H9 (cell line): ENCODE data around the gene KCMF1. TPM values are rescaled to one million over a fixed set of nuclear protein-coding genes. Genes with fewer than 3 reads are reported as not detected.
A peak's percentile ranks its signal among the peaks of the same experiment; 100 is the strongest.

Source experiments
- DNase-seq: peaks from one replicate; pipeline ENCODE4 v3.0.0-alpha.2; 2017
- H2AFZ ChIP-seq: one replicate; pipeline ENCODE4 v1.6.1; 2013; ENCODE audit warnings: mild to moderate bottlenecking, low read length, control low read depth, moderate library complexity
- H2AK5ac ChIP-seq: 2 replicates; pipeline ENCODE4 v1.6.1; 2013; ENCODE audit warnings: low read length, control low read depth, mixed read lengths; ENCODE audit not compliant: insufficient read length
- H2BK120ac ChIP-seq: one replicate; pipeline ENCODE4 v1.6.1; 2013; ENCODE audit warnings: low read depth, mild to moderate bottlenecking, low read length, control low read depth, inconsistent platforms; ENCODE audit not compliant: poor library complexity, severe bottlenecking
- H2BK12ac ChIP-seq: 2 replicates; pipeline ENCODE4 v1.6.1; 2013; ENCODE audit warnings: low read length, control low read depth, mixed read lengths, low read depth; ENCODE audit not compliant: insufficient read length
- H2BK15ac ChIP-seq: 2 replicates; pipeline ENCODE4 v1.6.1; 2013; ENCODE audit warnings: low read depth, low read length, control low read depth
- H2BK20ac ChIP-seq: one replicate; pipeline ENCODE4 v1.6.1; 2013; ENCODE audit warnings: low read depth, mild to moderate bottlenecking, low read length, control low read depth, inconsistent platforms; ENCODE audit not compliant: poor library complexity, severe bottlenecking
- H2BK5ac ChIP-seq: 2 replicates; pipeline ENCODE4 v1.6.1; 2013; ENCODE audit warnings: low read length, control low read depth, mixed read lengths; ENCODE audit not compliant: insufficient read length
- H3K14ac ChIP-seq: 2 replicates; pipeline ENCODE4 v1.6.1; 2013; ENCODE audit warnings: low read length, control low read depth; ENCODE audit not compliant: insufficient read depth
- H3K18ac ChIP-seq: 2 replicates; pipeline ENCODE4 v1.6.1; 2013; ENCODE audit warnings: low read depth, mild to moderate bottlenecking, mixed read lengths, low read length, control low read depth; ENCODE audit not compliant: insufficient read length
- H3K23ac ChIP-seq: 2 replicates; pipeline ENCODE4 v1.6.1; 2013; ENCODE audit warnings: low read length, control low read depth, mixed read lengths, low read depth; ENCODE audit not compliant: insufficient read length
- H3K23me2 ChIP-seq: 2 replicates; pipeline ENCODE4 v1.6.1; 2013; ENCODE audit warnings: low read depth, mild to moderate bottlenecking, mixed read lengths, low read length, control low read depth; ENCODE audit not compliant: insufficient read length, poor library complexity, severe bottlenecking
- H3K27ac ChIP-seq: 2 replicates; pipeline ENCODE4 v1.5.1; 2013; ENCODE audit warnings: low read length, control low read depth, mixed read lengths, low read depth; ENCODE audit not compliant: insufficient read length
- H3K27me3 ChIP-seq: 2 replicates; pipeline ENCODE4 v1.6.1; 2013; ENCODE audit warnings: low read length, control low read depth, inconsistent platforms; ENCODE audit not compliant: insufficient read depth
- H3K4ac ChIP-seq: 2 replicates; pipeline ENCODE4 v1.6.1; 2013; ENCODE audit warnings: low read depth, mild to moderate bottlenecking, control low read depth, inconsistent platforms, low read length, moderate library complexity
- H3K4me1 ChIP-seq: 2 replicates; pipeline ENCODE4 v1.6.1; 2013; ENCODE audit warnings: low read length, control low read depth, inconsistent platforms; ENCODE audit not compliant: insufficient read depth
- H3K4me2 ChIP-seq: 2 replicates; pipeline ENCODE4 v1.6.1; 2013; ENCODE audit warnings: low read length, control low read depth, mixed read lengths; ENCODE audit not compliant: insufficient read length, insufficient read depth
- H3K56ac ChIP-seq: 2 replicates; pipeline ENCODE4 v1.6.1; 2013; ENCODE audit warnings: low read depth, mild to moderate bottlenecking, mixed read lengths, low read length, control low read depth; ENCODE audit not compliant: insufficient read length
- H3K79me1 ChIP-seq: 2 replicates; pipeline ENCODE4 v1.6.1; 2013; ENCODE audit warnings: low read depth, mild to moderate bottlenecking, moderate library complexity, low read length, control low read depth, inconsistent platforms; ENCODE audit not compliant: insufficient read depth, poor library complexity, severe bottlenecking
- H3K79me2 ChIP-seq: 2 replicates; pipeline ENCODE4 v1.6.1; 2013; ENCODE audit warnings: low read length, control low read depth, inconsistent platforms; ENCODE audit not compliant: insufficient read depth
- H3K9ac ChIP-seq: 2 replicates; pipeline ENCODE4 v1.6.1; 2013; ENCODE audit warnings: low read length, control low read depth, mixed read lengths; ENCODE audit not compliant: insufficient read length; ENCODE audit errors: extremely low read depth
- H3K9me3 ChIP-seq: one replicate; pipeline ENCODE4 v1.6.1; 2013; ENCODE audit warnings: low read depth, low read length, inconsistent platforms; ENCODE audit not compliant: control insufficient read depth
- H3T11ph ChIP-seq: one replicate; pipeline ENCODE4 v1.6.1; 2013; ENCODE audit warnings: mild to moderate bottlenecking, low read length, control low read depth, inconsistent platforms
- H4K20me1 ChIP-seq: one replicate; pipeline ENCODE4 v1.6.1; 2013; ENCODE audit not compliant: control insufficient read depth, insufficient read length, insufficient read depth
- H4K5ac ChIP-seq: 2 replicates; pipeline ENCODE4 v1.6.1; 2013; ENCODE audit warnings: low read depth, mild to moderate bottlenecking, mixed read lengths, low read length, control low read depth; ENCODE audit not compliant: insufficient read length
- H4K8ac ChIP-seq: replicated peaks from 2 replicates; pipeline ENCODE4 v1.6.1; 2013; ENCODE audit warnings: low read length, control low read depth, mixed read lengths, low read depth; ENCODE audit not compliant: insufficient read length
- H4K91ac ChIP-seq: 2 replicates; pipeline ENCODE4 v1.6.1; 2013; ENCODE audit warnings: low read depth, mild to moderate bottlenecking, moderate library complexity, mixed read lengths, low read length, control low read depth; ENCODE audit not compliant: insufficient read length
- H3K27ac Mint-ChIP-seq, 3 experiments: 2 replicates in 2 of 3; 3 replicates in 1 of 3; pipeline ENCODE4 v1.8.0; 2020 to 2021; ENCODE audit warnings: mixed read lengths in 3 of 3, mild to moderate bottlenecking in 1 of 3, moderate library complexity in 1 of 3
- H3K27me3 Mint-ChIP-seq: 2 replicates; pipeline ENCODE4 v1.8.0; 2021; ENCODE audit warnings: low read depth, mild to moderate bottlenecking, moderate library complexity, mixed read lengths
- H3K36me3 Mint-ChIP-seq, 3 experiments: 2 replicates in 2 of 3; 3 replicates in 1 of 3; pipeline ENCODE4 v1.8.0; 2020 to 2021; ENCODE audit warnings: low read depth in 3 of 3, mixed read lengths in 3 of 3; ENCODE audit not compliant: insufficient read depth in 1 of 3
- H3K4me1 Mint-ChIP-seq, 2 experiments: 2 replicates each; pipeline ENCODE4 v1.8.0; 2020; ENCODE audit warnings: mixed read lengths in 2 of 2
- H3K4me3 Mint-ChIP-seq, 2 experiments: 2 replicates in 1 of 2; 3 replicates in 1 of 2; pipeline ENCODE4 v1.8.0; 2020 to 2021; ENCODE audit warnings: mild to moderate bottlenecking in 2 of 2, mixed read lengths in 2 of 2, moderate library complexity in 1 of 2
- H3K9me3 Mint-ChIP-seq, 2 experiments: 2 replicates in 1 of 2; 3 replicates in 1 of 2; pipeline ENCODE4 v1.8.0; 2020; ENCODE audit warnings: mild to moderate bottlenecking in 2 of 2, mixed read lengths in 2 of 2, moderate library complexity in 1 of 2
- WGBS: extraction: QIAGEN DNeasy Blood & Tissue Kit; methylation state at CpG from one replicate; pipeline ENCODE4 v1.1.7; 2013; ENCODE audit warnings: missing lambda C conversion rate, low lambda C conversion rate, mixed read lengths; ENCODE audit not compliant: insufficient read length; ENCODE audit errors: extremely low coverage; 5-methylcytosine and 5-hydroxymethylcytosine counted together
- total RNA-seq: library from RNA; stranded (reverse); gene quantifications from 2 replicates; pipeline ENCODE4 v1.2.1, GENCODE V29; 2021
- TF ChIP-seq, protein P1 (sequence below): fragments of 200-600 bp; sonication (generic); conservative IDR thresholded peaks from 3 replicates; pipeline ENCODE4 v1.8.0; 2021; ENCODE audit warnings: antibody characterized with exemption, mild to moderate bottlenecking

KCMF1 gene
- total RNA-seq, 1 experiment from 2014 or later = 113 TPM

DNA sequence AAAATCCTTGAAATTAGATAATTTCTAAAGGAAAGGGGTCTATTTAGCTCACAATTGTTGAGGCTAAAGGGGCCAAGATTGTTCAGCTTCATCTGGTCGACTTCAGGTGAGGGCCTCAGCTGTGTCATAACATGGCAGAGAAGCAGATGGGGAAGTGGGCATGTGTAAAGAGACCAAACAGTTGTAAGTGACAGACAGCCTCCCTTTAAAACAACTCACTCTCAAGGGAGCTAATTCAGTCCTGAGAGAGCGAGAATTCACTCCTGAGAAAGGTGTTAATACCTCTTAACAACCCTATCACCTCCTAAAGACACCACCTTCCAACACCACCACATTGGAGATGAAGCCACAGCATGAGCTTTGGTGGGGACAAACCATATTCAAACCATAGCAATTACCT, 62.4 kb downstream of the KCMF1 start:
- no peaks in the 10 kb centered on the region for H4K20me1 ChIP-seq
- peaks cover 26 to 61% (median 57%) of the 10 kb centered on the region in 3 experiments; a peak in 6 of 7 replicates for H3K36me3 Mint-ChIP-seq
- no peak overlapping the region for H2BK15ac ChIP-seq
- H3K9me3 Mint-ChIP-seq = no peaks in the 10 kb centered on the region
- no peak for DNase-seq
- H3K27me3 Mint-ChIP-seq = no peaks in the 10 kb centered on the region
- peaks cover 11% of the 10 kb centered on the region for H3K79me1 ChIP-seq
- H3T11ph ChIP-seq = no peak overlapping the region
- H3K4me3 Mint-ChIP-seq = no peak overlapping the region
- no peaks in the 10 kb centered on the region for H3K27me3 ChIP-seq
- H3K18ac ChIP-seq = no peak overlapping the region
- 0 out of 7 replicates have a peak overlapping the region, but pooled peaks of 1 of the 3 experiments have one; percentile 29 for H3K27ac Mint-ChIP-seq
- no CpG with 5 or more reads among the region's 2 CpGs for WGBS
- no peaks in the 10 kb centered on the region for H3K23me2 ChIP-seq
- no peak overlapping the region for H2AFZ ChIP-seq
- H2BK20ac ChIP-seq = no peak overlapping the region
- H3K79me2 ChIP-seq = no peaks in the 10 kb centered on the region; the same call in 1 of the 2 replicates
- H3K4me1 Mint-ChIP-seq = peaks cover 18 to 29% of the 10 kb centered on the region in 2 experiments
- H4K5ac ChIP-seq = no peak overlapping the region
- H3K9me3 ChIP-seq = no peaks in the 10 kb centered on the region
- TF ChIP-seq, protein P1, sequence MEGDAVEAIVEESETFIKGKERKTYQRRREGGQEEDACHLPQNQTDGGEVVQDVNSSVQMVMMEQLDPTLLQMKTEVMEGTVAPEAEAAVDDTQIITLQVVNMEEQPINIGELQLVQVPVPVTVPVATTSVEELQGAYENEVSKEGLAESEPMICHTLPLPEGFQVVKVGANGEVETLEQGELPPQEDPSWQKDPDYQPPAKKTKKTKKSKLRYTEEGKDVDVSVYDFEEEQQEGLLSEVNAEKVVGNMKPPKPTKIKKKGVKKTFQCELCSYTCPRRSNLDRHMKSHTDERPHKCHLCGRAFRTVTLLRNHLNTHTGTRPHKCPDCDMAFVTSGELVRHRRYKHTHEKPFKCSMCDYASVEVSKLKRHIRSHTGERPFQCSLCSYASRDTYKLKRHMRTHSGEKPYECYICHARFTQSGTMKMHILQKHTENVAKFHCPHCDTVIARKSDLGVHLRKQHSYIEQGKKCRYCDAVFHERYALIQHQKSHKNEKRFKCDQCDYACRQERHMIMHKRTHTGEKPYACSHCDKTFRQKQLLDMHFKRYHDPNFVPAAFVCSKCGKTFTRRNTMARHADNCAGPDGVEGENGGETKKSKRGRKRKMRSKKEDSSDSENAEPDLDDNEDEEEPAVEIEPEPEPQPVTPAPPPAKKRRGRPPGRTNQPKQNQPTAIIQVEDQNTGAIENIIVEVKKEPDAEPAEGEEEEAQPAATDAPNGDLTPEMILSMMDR = no peak
- H3K23ac ChIP-seq = no peak overlapping the region
- H3K14ac ChIP-seq = no peak overlapping the region
- H3K56ac ChIP-seq = no peak overlapping the region
- H2BK12ac ChIP-seq = no peak overlapping the region
- no peak overlapping the region for H3K4ac ChIP-seq
- H2BK120ac ChIP-seq = no peak overlapping the region
- no peak overlapping the region for H4K91ac ChIP-seq
- no peak overlapping the region for H4K8ac ChIP-seq
- H3K27ac ChIP-seq = no peak overlapping the region
- no peak overlapping the region for H3K4me2 ChIP-seq
- H2BK5ac ChIP-seq = no peak overlapping the region
- H3K9ac ChIP-seq = no peak overlapping the region
- no peak overlapping the region for H2AK5ac ChIP-seq
- H3K4me1 ChIP-seq = no peaks in the 10 kb centered on the region
